Chondrocyte (in vitro differentiated cells): ENCODE results near the gene MT1E. TPM values are rescaled to one million over a fixed set of nuclear protein-coding genes. Genes with fewer than 3 reads are reported as not detected.

Experiments used
- DNase-seq: peaks from one replicate; pipeline ENCODE4 v3.0.0; 2021; ENCODE audit warnings: mixed read lengths, low spot score
- H3K27ac Mint-ChIP-seq: one replicate; pipeline ENCODE4 v1.8.0; 2021; ENCODE audit warnings: mild to moderate bottlenecking, moderate library complexity, mixed read lengths; ENCODE audit not compliant: unreplicated experiment
- H3K27me3 Mint-ChIP-seq: 2 replicates; pipeline ENCODE4 v1.8.0; 2021; ENCODE audit warnings: low read depth, mixed read lengths
- H3K36me3 Mint-ChIP-seq: 2 replicates; pipeline ENCODE4 v1.8.0; 2021; ENCODE audit warnings: low read depth, mixed read lengths
- H3K4me1 Mint-ChIP-seq: 2 replicates; pipeline ENCODE4 v1.8.0; 2021; ENCODE audit warnings: low read depth, mild to moderate bottlenecking, mixed read lengths
- H3K4me3 Mint-ChIP-seq: one replicate; pipeline ENCODE4 v1.8.0; 2021; ENCODE audit warnings: mild to moderate bottlenecking, moderate library complexity, mixed read lengths; ENCODE audit not compliant: unreplicated experiment
- H3K9me3 Mint-ChIP-seq: 2 replicates; pipeline ENCODE4 v1.8.0; 2021; ENCODE audit warnings: low read depth, mixed read lengths
- total RNA-seq: library from RNA; stranded (reverse); gene quantifications from 3 replicates; pipeline ENCODE4 v1.2.1, GENCODE V29; 2021
- TF ChIP-seq, protein P1 (sequence below): fragments of 200-600 bp; sonication (generic); IDR thresholded peaks from 2 replicates; pipeline ENCODE4 v1.5.0; 2021; ENCODE audit warnings: antibody characterized with exemption, mild to moderate bottlenecking, moderate library complexity

Gene MT1E
- total RNA-seq, 1 donor from 2014 or later: 31.4 TPM

GRCh38 chr16:56593573-56594291 lies 31.8 kb upstream of the MT1E start:
- Mint-ChIP-seq H3K4me1 (peaks cover 11% of the 10 kb centered on the region), H3K27me3 (peaks cover 11% of the 10 kb centered on the region), H3K4me3 (no peak overlapping the region), H3K36me3 (no peaks in the 10 kb centered on the region), H3K9me3 (peaks cover 10% of the 10 kb centered on the region), H3K27ac (no peak overlapping the region)
- TF ChIP-seq, protein P1, sequence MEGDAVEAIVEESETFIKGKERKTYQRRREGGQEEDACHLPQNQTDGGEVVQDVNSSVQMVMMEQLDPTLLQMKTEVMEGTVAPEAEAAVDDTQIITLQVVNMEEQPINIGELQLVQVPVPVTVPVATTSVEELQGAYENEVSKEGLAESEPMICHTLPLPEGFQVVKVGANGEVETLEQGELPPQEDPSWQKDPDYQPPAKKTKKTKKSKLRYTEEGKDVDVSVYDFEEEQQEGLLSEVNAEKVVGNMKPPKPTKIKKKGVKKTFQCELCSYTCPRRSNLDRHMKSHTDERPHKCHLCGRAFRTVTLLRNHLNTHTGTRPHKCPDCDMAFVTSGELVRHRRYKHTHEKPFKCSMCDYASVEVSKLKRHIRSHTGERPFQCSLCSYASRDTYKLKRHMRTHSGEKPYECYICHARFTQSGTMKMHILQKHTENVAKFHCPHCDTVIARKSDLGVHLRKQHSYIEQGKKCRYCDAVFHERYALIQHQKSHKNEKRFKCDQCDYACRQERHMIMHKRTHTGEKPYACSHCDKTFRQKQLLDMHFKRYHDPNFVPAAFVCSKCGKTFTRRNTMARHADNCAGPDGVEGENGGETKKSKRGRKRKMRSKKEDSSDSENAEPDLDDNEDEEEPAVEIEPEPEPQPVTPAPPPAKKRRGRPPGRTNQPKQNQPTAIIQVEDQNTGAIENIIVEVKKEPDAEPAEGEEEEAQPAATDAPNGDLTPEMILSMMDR: no peak
- DNase-seq: no peak

DNA sequence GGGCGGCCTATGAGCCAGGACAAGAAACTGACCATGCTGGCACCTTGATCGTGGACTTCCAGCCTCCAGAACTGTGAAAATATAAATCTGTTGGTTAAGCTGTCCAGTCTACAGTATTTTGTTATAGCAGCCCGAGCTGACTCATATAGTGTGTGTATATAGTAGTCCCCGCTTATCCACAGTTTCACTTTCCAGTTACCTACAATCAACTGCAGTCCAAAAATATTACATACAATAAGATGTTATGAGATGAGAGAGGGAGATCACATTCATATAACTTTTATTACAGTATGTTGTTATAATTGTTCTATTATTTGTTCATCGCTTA lies 31.3 kb upstream of the MT1E start:
- Mint-ChIP-seq H3K27ac (no peak overlapping the region), H3K36me3 (no peaks in the 10 kb centered on the region), H3K4me3 (no peak overlapping the region), H3K4me1 (peaks cover 9% of the 10 kb centered on the region), H3K9me3 (peaks cover 10% of the 10 kb centered on the region), H3K27me3 (peaks cover 8% of the 10 kb centered on the region)
- TF ChIP-seq, protein P1: no peak
- DNase-seq: no peak

DNA sequence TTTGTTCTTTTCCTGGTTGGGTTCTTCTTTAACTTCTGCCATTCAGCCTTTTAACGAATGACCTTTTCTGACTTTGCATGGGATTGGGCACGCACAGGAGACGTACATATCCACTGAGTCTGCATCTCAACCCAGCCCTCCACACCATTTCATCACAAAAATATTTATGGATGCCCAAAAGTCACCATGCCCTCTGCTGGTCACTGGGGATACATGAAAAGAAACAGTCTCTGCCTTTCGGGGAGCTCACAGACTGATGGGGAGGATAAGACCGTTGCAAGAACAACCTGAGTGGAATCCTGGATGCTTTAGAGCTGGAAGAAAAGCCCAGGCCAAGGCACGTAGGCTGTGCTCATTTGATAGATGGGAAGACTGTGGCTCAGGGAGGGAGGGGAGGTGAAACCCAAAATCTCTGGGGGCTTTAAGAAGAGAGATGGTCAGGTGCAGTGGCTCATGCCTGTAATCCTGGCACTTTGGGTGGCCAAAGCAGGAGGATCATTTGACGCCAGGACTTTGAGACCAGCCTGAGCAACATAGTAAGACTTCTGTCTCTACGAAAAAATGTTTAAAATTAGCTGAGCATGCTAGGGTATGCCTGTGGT lies 25.1 kb upstream of the MT1E start:
- H3K4me1 Mint-ChIP-seq: peaks cover 7% of the 10 kb centered on the region
- no peak overlapping the region for H3K27ac Mint-ChIP-seq
- H3K4me3 Mint-ChIP-seq: no peak overlapping the region
- TF ChIP-seq, protein P1: peak; percentile 83
- DNase-seq: no peak
- H3K36me3 Mint-ChIP-seq: no peaks in the 10 kb centered on the region
- peaks cover 5% of the 10 kb centered on the region for H3K27me3 Mint-ChIP-seq
- H3K9me3 Mint-ChIP-seq: peaks cover 7% of the 10 kb centered on the region

DNA sequence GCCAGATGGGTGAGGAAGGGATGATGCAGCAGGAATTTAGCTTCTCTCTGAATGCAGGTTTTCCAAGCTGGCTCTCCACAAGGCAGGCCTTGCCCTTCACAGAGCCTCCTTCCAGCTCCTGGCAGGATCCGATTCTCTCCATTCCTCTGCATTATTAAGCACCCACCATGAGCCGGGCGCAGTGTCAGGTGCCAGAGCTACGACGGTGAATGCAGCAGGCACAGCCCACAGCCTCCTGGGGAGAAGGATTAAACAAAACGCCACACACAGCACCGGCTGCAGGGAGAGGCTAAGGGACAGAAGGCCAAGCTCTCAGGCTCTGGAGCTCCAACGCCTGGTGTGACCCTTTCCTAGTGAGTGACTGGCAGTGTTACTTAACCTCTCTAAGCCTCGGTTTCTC lies 24.3 kb upstream of the MT1E start:
- Mint-ChIP-seq H3K9me3 (peaks cover 7% of the 10 kb centered on the region), H3K27ac (no peak overlapping the region), H3K27me3 (peaks cover 5% of the 10 kb centered on the region), H3K36me3 (no peaks in the 10 kb centered on the region), H3K4me1 (peaks cover 15% of the 10 kb centered on the region), H3K4me3 (no peak overlapping the region)
- TF ChIP-seq, protein P1: no peak
- DNase-seq: no peak

DNA sequence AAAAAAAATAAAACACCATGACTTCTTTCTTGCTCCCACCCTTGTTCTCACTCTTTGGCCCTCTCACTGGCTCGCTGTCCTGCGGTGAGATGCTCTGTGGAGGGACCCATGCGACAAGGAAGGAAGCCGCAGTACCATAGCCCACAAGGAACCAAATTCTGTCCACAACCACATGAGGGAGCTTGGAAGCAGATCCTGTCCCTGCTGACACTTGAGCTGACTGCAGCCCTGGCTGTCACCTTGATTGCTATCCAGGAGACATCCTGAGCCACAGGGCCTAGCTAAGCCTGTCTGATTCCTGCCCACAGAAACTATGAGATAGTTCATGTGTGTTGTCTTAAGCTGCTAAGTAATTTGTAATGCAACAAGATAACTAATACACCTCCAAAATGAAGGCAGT lies 22.0 kb upstream of the MT1E start:
- no peak overlapping the region for H3K4me3 Mint-ChIP-seq
- H3K9me3 Mint-ChIP-seq: no peaks in the 10 kb centered on the region
- TF ChIP-seq, protein P1: peak; percentile 78
- DNase-seq: no peak
- peaks cover 34% of the 10 kb centered on the region for H3K4me1 Mint-ChIP-seq
- H3K36me3 Mint-ChIP-seq: no peaks in the 10 kb centered on the region
- peaks cover 2% of the 10 kb centered on the region for H3K27me3 Mint-ChIP-seq
- no peak overlapping the region for H3K27ac Mint-ChIP-seq
